SU-DHL-6 (cell line): Measurements from ENCODE around the gene SLC22A3.

ENCODE experiments used
- CTCF ChIP-seq: fragments of 200-600 bp; sonication (generic); IDR thresholded peaks from one replicate; pipeline ENCODE4 v1.5.1; 2017; ENCODE audit warnings: antibody characterized with exemption, mild to moderate bottlenecking, low read length, moderate library complexity; ENCODE audit not compliant: insufficient read depth, poor library complexity, severe bottlenecking
- EZH2phosphoT487 ChIP-seq: fragments of 200-600 bp; sonication (generic), shearing (Covaris generic); conservative IDR thresholded peaks from 2 replicates; pipeline ENCODE4 v1.6.1; 2018; ENCODE audit warnings: mild to moderate bottlenecking, antibody characterized with exemption, low read length, moderate library complexity, mixed read lengths

DNA sequence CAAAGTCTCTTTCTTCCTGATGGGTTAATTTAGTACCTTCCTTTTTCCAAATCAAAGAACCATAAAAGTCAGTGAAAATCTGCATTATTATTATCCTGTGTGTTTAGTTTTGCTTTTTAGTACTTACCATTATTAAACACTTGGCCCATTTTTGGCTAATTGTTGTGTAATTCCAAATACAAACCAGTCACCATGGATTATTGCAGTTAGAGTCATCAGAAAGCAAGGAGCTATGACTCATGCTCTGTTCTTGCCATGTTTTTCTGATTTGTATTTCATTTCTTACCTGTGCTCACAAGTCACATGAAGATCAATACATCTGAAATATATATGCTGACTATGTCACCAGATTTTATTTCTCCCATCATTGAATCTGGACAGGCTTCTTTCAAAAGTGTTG lies 31.3 kb downstream of the SLC22A3 start:
- TF ChIP-seq CTCF (no peak), EZH2phosphoT487 (no peak)
